AG04449 (cell line): Measurements from ENCODE around the gene RTL10.

Source experiments
- CTCF ChIA-PET: fragments of 350-600 bp; formaldehyde crosslinking; extraction: SDS; loops from one replicate; lab custom pipeline; 2021; ENCODE audit warnings: antibody characterized with exemption; lab: Yijun Ruan, JAX
- POLR2A ChIA-PET: fragments of 400-600, 350-600 bp; formaldehyde crosslinking; extraction: SDS; loops from one replicate; lab custom pipeline; 2020; ENCODE audit warnings: antibody characterized with exemption, inconsistent platforms; lab: Yijun Ruan, JAX
- DNase-seq: peaks from one replicate; pipeline ENCODE4 v3.0.0-alpha.2; 2010; ENCODE audit warnings: low read depth, low spot score
- H3K4me3 ChIP-seq: 2 replicates; pipeline ENCODE4 v1.5.1; 2011; ENCODE audit warnings: low read depth, mild to moderate bottlenecking, control low read depth, low read length
- TF ChIP-seq, protein P1 (sequence below): IDR thresholded peaks from one replicate; pipeline ENCODE4 v1.5.1; 2011; ENCODE audit warnings: mild to moderate bottlenecking, moderate library complexity, low read length, control low read depth, inconsistent platforms; ENCODE audit not compliant: insufficient read depth; ENCODE audit errors: missing control alignments

RTL10 gene

DNA sequence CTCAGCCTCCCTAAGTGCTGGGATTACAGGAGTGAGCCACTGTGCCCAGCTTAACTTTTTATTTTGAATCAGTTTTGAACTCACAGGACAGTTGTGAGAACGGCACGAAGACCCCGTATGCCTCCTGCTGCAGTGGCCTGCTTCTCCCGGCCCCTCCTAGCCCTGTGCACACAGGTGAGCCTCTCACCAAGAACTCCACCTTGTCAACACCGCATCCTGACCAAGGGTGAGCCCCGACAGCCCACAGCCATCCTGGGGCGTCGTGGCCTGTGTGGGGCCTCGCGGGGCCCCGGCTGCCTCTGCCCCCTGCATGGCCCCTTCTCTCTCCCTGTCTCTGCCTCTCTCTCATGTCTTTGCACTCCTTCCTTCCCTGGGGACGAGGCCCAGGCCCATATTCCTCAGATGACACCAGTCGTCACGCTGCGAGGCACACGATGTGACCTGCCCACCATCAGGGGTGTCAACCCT is 38.8 kb downstream of the RTL10 start:
- DNase-seq: no peak
- no peak overlapping the region for H3K4me3 ChIP-seq
- POLR2A ChIA-PET: no interaction called here
- TF ChIP-seq, protein P1, sequence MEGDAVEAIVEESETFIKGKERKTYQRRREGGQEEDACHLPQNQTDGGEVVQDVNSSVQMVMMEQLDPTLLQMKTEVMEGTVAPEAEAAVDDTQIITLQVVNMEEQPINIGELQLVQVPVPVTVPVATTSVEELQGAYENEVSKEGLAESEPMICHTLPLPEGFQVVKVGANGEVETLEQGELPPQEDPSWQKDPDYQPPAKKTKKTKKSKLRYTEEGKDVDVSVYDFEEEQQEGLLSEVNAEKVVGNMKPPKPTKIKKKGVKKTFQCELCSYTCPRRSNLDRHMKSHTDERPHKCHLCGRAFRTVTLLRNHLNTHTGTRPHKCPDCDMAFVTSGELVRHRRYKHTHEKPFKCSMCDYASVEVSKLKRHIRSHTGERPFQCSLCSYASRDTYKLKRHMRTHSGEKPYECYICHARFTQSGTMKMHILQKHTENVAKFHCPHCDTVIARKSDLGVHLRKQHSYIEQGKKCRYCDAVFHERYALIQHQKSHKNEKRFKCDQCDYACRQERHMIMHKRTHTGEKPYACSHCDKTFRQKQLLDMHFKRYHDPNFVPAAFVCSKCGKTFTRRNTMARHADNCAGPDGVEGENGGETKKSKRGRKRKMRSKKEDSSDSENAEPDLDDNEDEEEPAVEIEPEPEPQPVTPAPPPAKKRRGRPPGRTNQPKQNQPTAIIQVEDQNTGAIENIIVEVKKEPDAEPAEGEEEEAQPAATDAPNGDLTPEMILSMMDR: no peak
- CTCF ChIA-PET: interaction anchor here (1.0 to 1.2 kb wide), 3 partner anchors 15 to 85 kb away, joined by 3 to 5 read pairs (median 3); no protein-coding TSS in a partner anchor

DNA sequence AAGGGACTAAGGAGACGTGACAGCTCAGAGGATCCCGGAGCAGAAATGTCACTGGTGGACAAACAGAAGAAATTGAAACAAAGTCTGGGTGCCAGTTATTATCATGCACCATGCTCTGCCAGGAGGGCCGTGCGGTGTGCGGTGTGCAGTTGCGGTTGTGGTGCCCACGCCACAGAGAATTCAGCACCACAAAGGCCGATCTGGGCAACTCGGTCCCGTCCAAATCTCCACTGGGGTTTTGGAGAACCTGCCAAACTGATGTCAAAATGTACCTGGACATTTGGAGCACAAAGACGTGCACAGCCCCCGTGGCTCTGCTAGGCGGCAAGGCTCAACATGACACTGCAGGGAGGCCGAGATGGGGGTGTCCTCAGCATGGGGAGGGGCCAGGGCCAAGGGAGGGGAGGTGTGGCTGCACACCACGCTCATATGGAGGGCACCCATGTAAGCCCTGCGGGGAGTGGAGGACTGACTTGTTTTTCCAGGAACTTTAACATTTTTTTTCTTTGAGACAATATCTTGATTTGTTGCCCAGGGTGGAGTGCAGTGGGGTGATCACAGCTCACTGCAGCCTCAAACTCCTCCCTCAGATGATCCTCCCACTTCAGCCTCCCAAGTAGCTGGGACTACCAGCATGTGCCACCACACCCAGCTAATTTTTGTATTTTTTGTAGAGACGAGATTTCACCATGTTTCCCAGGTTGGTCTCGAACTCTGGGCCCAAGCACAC is 39.4 kb downstream of the RTL10 start:
- H3K4me3 ChIP-seq: no peak overlapping the region
- CTCF ChIA-PET: interaction anchor here (1.0 to 1.2 kb wide), 3 partner anchors 14 to 85 kb away, joined by 3 to 5 read pairs (median 3); no protein-coding TSS in a partner anchor
- TF ChIP-seq, protein P1: no peak
- no peak for DNase-seq
- POLR2A ChIA-PET: no interaction called here

DNA sequence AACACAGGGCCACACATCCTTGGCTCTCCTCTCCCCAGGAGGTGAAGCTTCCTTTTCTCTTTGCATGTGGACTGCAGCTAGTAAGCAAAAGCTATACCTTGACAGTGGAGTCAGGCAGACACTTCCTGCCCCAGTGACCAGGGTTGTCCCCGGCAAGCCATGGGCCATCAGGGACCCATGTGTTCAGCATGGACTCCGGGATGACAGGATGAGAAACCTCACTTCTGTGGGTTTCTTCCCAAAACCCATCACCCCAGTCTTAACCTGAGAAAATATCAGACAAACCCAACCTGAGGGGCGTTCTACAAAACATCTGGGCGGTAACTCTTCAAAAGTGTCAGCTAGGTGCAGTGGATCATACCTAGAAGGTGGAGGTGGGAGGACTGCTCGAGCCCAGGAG is 40.2 kb downstream of the RTL10 start:
- CTCF ChIA-PET: interaction anchor here (0.8 to 1.0 kb wide), 3 partner anchors 13 to 96 kb away, joined by 3 to 5 read pairs (median 3); no protein-coding TSS in a partner anchor

DNA sequence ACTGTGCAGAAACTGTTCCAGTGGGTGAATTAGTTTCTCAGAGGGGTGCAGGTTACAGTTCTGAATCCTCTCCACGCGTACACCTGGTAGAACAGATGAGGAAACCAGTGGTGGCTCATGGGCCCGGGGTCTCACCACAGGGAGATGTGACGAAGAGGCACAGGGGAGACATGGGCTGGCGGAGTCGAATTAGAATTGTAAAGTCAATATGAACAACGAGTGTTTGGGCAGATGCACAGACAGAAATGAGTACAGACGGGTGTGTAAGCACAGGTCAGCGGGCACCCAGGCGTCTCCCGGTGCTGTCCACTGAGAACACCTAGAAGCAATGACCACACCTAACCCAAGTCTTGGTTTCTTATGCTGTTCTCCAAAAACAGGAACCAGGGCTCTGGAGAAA is 41.8 kb downstream of the RTL10 start:
- CTCF ChIA-PET: interaction anchor here (2.6 kb wide), 1 partner anchor 11 kb away, joined by 15 read pairs; no protein-coding TSS in a partner anchor
- no peak for DNase-seq
- POLR2A ChIA-PET: no interaction called here
- TF ChIP-seq, protein P1: no peak
- H3K4me3 ChIP-seq: no peak overlapping the region

More for the DNA sequence above, 40.2 kb downstream of the RTL10 start:
- TF ChIP-seq, protein P1: no peak
- POLR2A ChIA-PET: no interaction called here
- H3K4me3 ChIP-seq: no peak overlapping the region
- no peak for DNase-seq

DNA sequence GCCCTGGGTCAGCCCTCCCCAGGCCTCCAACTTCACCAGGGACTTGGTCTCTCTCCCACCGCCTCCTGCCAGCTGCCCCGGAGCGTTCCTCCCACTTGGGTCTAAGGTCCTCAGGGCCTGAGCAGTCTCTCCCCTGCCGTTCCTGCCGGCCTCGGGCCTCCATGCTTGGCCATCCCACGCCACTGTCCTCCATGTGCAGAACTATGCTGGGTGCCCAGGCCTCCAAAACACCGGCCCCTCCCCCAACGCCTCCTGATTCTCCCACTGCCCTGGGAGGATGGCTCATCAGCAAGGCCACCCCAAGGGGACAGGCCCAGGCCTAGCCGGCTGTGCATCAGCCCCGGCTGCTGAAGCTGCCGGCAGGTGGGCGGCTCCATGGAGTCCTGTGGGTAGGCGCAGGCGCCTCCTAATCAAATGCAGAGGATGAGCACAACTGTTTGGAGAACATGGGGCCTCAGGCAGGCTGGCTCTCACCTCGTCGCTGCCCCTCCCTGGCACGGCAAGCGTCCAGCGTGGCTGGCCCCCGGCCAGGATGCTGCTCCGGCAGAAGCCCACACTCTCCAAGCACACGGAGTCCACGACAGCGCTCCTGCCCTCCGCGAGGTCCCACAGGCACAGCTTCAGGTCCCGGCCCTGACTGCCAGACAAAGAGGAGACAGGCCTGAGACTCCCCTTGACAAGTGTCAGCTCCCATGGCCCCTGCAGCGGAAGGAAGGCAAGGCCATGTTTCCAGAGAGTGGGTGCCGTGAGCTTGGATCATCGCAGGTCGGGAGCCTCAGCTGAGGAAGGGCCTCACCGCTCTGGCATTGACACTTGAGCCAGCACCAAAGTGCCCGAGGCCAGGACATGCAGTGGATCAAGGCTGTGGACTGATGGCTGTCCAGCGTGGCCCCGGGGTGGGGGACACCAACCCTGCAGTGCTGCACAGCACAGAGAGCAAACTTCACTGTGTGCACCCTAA is 42.6 kb downstream of the RTL10 start:
- TF ChIP-seq, protein P1: no peak
- H3K4me3 ChIP-seq: no peak overlapping the region
- ChIA-PET POLR2A (no interaction called here), CTCF (interaction anchor here (1.2 to 2.6 kb wide), 2 partner anchors 10 to 24 kb away, joined by 3 to 15 read pairs; no protein-coding TSS in a partner anchor)
- DNase-seq: no peak

DNA sequence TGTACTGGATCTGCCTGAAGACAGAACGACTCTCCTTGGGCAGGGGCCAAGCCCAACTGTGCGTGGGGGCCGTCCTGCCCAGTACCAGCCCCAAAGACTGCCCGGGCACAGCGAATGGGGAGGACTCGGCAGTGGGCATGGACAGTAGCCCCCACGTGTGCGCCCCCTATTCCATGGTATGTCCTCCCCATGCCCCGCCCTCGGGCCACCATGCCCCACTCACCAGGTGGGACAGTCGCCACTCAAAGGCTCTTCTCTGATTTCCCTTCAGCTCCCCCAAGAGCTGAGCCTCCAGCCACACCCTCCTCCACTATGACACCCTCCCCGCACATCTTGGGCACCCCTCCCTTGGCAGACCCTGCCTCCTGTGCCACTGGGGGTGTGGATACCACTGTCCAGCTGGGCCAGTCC is 43.5 kb downstream of the RTL10 start:
- no peak for DNase-seq
- ChIA-PET POLR2A (no interaction called here), CTCF (interaction anchor here (1.0 to 2.6 kb wide), 4 partner anchors 8 to 81 kb away, joined by 3 to 15 read pairs (median 4); no protein-coding TSS in a partner anchor)
- TF ChIP-seq, protein P1: no peak
- H3K4me3 ChIP-seq: no peak overlapping the region
